HFFc6 (cell line): ENCODE measurements around the gene FOXO6. TPM values are rescaled to one million over a fixed set of nuclear protein-coding genes. Genes with fewer than 3 reads are reported as not detected.

Experiments used
- DNase-seq: peaks from one replicate; pipeline ENCODE4 v3.0.0-alpha.2; 2018
- H3K27ac Mint-ChIP-seq: 2 replicates; pipeline ENCODE4 v1.8.0; 2020; ENCODE audit warnings: mild to moderate bottlenecking, mixed read lengths
- H3K27me3 Mint-ChIP-seq: 2 replicates; pipeline ENCODE4 v1.8.0; 2021; ENCODE audit warnings: mild to moderate bottlenecking, moderate library complexity, mixed read lengths; ENCODE audit not compliant: insufficient read depth
- H3K36me3 Mint-ChIP-seq: 2 replicates; pipeline ENCODE4 v1.8.0; 2021; ENCODE audit warnings: low read depth, mixed read lengths
- H3K4me1 Mint-ChIP-seq: 2 replicates; pipeline ENCODE4 v1.8.0; 2020; ENCODE audit warnings: low read depth, mixed read lengths
- H3K4me3 Mint-ChIP-seq: 2 replicates; pipeline ENCODE4 v1.8.0; 2020; ENCODE audit warnings: mild to moderate bottlenecking, moderate library complexity, mixed read lengths
- H3K9me3 Mint-ChIP-seq: 2 replicates; pipeline ENCODE4 v1.8.0; 2020; ENCODE audit warnings: mild to moderate bottlenecking, mixed read lengths
- CTCF ChIP-seq: fragments of 200-600 bp; sonication (generic); IDR thresholded peaks from 2 replicates; pipeline ENCODE4 v1.5.0; 2021; ENCODE audit warnings: antibody characterized with exemption, mild to moderate bottlenecking
- total RNA-seq, 6 experiments: library from RNA; stranded (reverse); fragmentation: NEBNext Ultra II Directional; extraction: Animal tissue kit (Norgen Biotek cat#: 25700); gene quantifications; 2 replicates in 1 of 6; 3 replicates in 5 of 6; pipeline ENCODE4 v1.2.3, GENCODE V29; 2021

FOXO6 gene
- total RNA-seq, 6 experiments from 2014 or later, result 0.07 to 0.08 TPM; not detected in 4

- H3K27me3 Mint-ChIP-seq, result peaks cover 57% of the 10 kb centered on the region
- TF ChIP-seq CTCF, result no peak
- H3K27ac Mint-ChIP-seq, result no peak overlapping the region
- H3K4me1 Mint-ChIP-seq, result no peaks in the 10 kb centered on the region
- no peaks in the 10 kb centered on the region for H3K36me3 Mint-ChIP-seq
- no peaks in the 10 kb centered on the region for H3K9me3 Mint-ChIP-seq
- H3K4me3 Mint-ChIP-seq, result no peak overlapping the region
- no peak for DNase-seq
These were observed 7.1 kb downstream of the FOXO6 start for GRCh38 chr1:41368366-41368765.

- Mint-ChIP-seq H3K9me3 (no peaks in the 10 kb centered on the region), H3K27me3 (peaks cover 56% of the 10 kb centered on the region), H3K27ac (no peak overlapping the region), H3K4me1 (no peaks in the 10 kb centered on the region), H3K4me3 (no peak overlapping the region), H3K36me3 (no peaks in the 10 kb centered on the region)
- TF ChIP-seq CTCF, result no peak
- no peak for DNase-seq
These were observed 7.6 kb downstream of the FOXO6 start for GRCh38 chr1:41368801-41369200.

- DNase-seq, result no peak
- peaks cover 62% of the 10 kb centered on the region for H3K27me3 Mint-ChIP-seq
- no peaks in the 10 kb centered on the region for H3K36me3 Mint-ChIP-seq
- no peak overlapping the region for H3K4me3 Mint-ChIP-seq
- no peak overlapping the region for H3K27ac Mint-ChIP-seq
- no peaks in the 10 kb centered on the region for H3K9me3 Mint-ChIP-seq
- H3K4me1 Mint-ChIP-seq, result no peaks in the 10 kb centered on the region
- TF ChIP-seq CTCF, result no peak
These were observed 8.3 kb downstream of the FOXO6 start for GRCh38 chr1:41369531-41369930.

GRCh38 chr1:41370225-41370624 lies 9.0 kb downstream of the FOXO6 start:
- H3K27ac Mint-ChIP-seq, result no peak overlapping the region
- H3K36me3 Mint-ChIP-seq, result no peaks in the 10 kb centered on the region
- H3K27me3 Mint-ChIP-seq, result peaks cover 58% of the 10 kb centered on the region
- H3K9me3 Mint-ChIP-seq, result no peaks in the 10 kb centered on the region
- TF ChIP-seq CTCF, result no peak
- no peaks in the 10 kb centered on the region for H3K4me1 Mint-ChIP-seq
- no peak overlapping the region for H3K4me3 Mint-ChIP-seq
- DNase-seq, result no peak

GRCh38 chr1:41370756-41371420 lies 9.7 kb downstream of the FOXO6 start:
- TF ChIP-seq CTCF, result no peak
- Mint-ChIP-seq H3K27ac (no peak overlapping the region), H3K36me3 (no peaks in the 10 kb centered on the region), H3K9me3 (no peaks in the 10 kb centered on the region), H3K4me3 (no peak overlapping the region), H3K27me3 (peaks cover 62% of the 10 kb centered on the region), H3K4me1 (no peaks in the 10 kb centered on the region)
- DNase-seq, result no peak
